H1 (cell line): ENCODE data around the gene DDN. TPM values are rescaled to one million over a fixed set of nuclear protein-coding genes. Genes with fewer than 3 reads are reported as not detected.

Experiments
- CTCF ChIA-PET: fragments of 300-600 bp; sonication (Branson Sonifier 250); formaldehyde crosslinking; loops from one replicate; lab custom pipeline; 2021; ENCODE audit not compliant: partially characterized antibody; lab: Charles Lee
- POLR2A ChIA-PET: fragments of 300-600 bp; sonication (Branson Sonifier 250); formaldehyde crosslinking; loops from one replicate; lab custom pipeline; 2021; ENCODE audit warnings: inconsistent platforms; ENCODE audit not compliant: partially characterized antibody; lab: Charles Lee
- DNase-seq, 2 experiments: peaks; one replicate each; pipeline versions ENCODE4 v3.0.0 to v3.0.0-alpha.2; 2010 to 2022; ENCODE audit warnings: low spot score in 2 of 2, low read depth in 1 of 2, mixed read lengths in 1 of 2
- FAIRE-seq: peaks from 2 replicates; lab custom pipeline; 2011; peaks lifted over from hg19 to GRCh38; lab: Jason Lieb, UNC
- H2AFZ ChIP-seq: 2 replicates; pipeline ENCODE4 v1.8.1; 2012; ENCODE audit warnings: low read length, inconsistent platforms
- H2AK5ac ChIP-seq: 2 replicates; pipeline ENCODE4 v1.6.1; 2013; ENCODE audit warnings: low read depth, low read length
- H2BK120ac ChIP-seq: replicated peaks from 2 replicates; pipeline ENCODE3; 2013; ENCODE audit warnings: low read depth, low read length, inconsistent platforms
- H2BK12ac ChIP-seq: 2 replicates; pipeline ENCODE4 v1.6.1; 2013; ENCODE audit warnings: low read depth, low read length
- H2BK15ac ChIP-seq: 2 replicates; pipeline ENCODE4 v1.6.1; 2013; ENCODE audit warnings: low read length
- H2BK20ac ChIP-seq: 2 replicates; pipeline ENCODE4 v1.6.1; 2013; ENCODE audit warnings: low read length
- H2BK5ac ChIP-seq: 2 replicates; pipeline ENCODE4 v1.6.1; 2013; ENCODE audit warnings: low read depth, low read length
- H3K14ac ChIP-seq: 2 replicates; pipeline ENCODE4 v1.6.1; 2013; ENCODE audit warnings: inconsistent platforms; ENCODE audit not compliant: insufficient read length
- H3K18ac ChIP-seq: 2 replicates; pipeline ENCODE4 v1.6.1; 2013; ENCODE audit warnings: low read length; ENCODE audit errors: extremely low read depth
- H3K23ac ChIP-seq: 2 replicates; pipeline ENCODE4 v1.6.1; 2013; ENCODE audit warnings: inconsistent platforms; ENCODE audit not compliant: insufficient read length
- H3K23me2 ChIP-seq: 2 replicates; pipeline ENCODE4 v1.6.1; 2013; ENCODE audit warnings: low read depth, low read length
- H3K27ac ChIP-seq: 2 replicates; pipeline ENCODE4 v1.6.1; 2011; ENCODE audit warnings: low read depth, low read length, inconsistent platforms
- H3K27me3 ChIP-seq, 4 experiments: replicated peaks in 1 of 4; 1 replicate in 1 of 4; 2 replicates in 3 of 4; pipeline versions ENCODE4 v1.6.1 to v1.8.1; 2011 to 2013; ENCODE audit warnings: low read length in 3 of 4, mild to moderate bottlenecking in 3 of 4, inconsistent platforms in 2 of 4, mixed read lengths in 2 of 4, moderate library complexity in 1 of 4; ENCODE audit not compliant: control insufficient read depth in 3 of 4, insufficient read depth in 3 of 4; ENCODE audit errors: extremely low read depth in 1 of 4
- H3K36me3 ChIP-seq, 4 experiments: 2 replicates each; pipeline versions ENCODE4 v1.6.1 to v1.8.1; 2011 to 2013; ENCODE audit warnings: mild to moderate bottlenecking in 4 of 4, low read length in 3 of 4, moderate library complexity in 2 of 4, control low read depth in 1 of 4, inconsistent platforms in 1 of 4; ENCODE audit not compliant: insufficient read depth in 4 of 4, control insufficient read depth in 2 of 4
- H3K4ac ChIP-seq: replicated peaks from 2 replicates; pipeline ENCODE3; 2013; ENCODE audit warnings: low read length, low read depth, mixed read lengths, inconsistent platforms; ENCODE audit not compliant: insufficient read length
- H3K4me1 ChIP-seq, 4 experiments: replicated peaks in 1 of 4; 1 replicate in 1 of 4; 2 replicates in 3 of 4; pipeline versions ENCODE4 v1.6.1 to v1.8.1; 2011 to 2013; ENCODE audit warnings: low read length in 3 of 4, inconsistent platforms in 2 of 4, mixed read lengths in 1 of 4; ENCODE audit not compliant: insufficient read depth in 4 of 4, control insufficient read depth in 3 of 4
- H3K4me2 ChIP-seq, 2 experiments: 2 replicates each; pipeline versions ENCODE4 v1.6.1 to v1.8.1; 2011 to 2013; ENCODE audit warnings: low read depth in 2 of 2, low read length in 2 of 2, control low read depth in 1 of 2, inconsistent platforms in 1 of 2, mild to moderate bottlenecking in 1 of 2; ENCODE audit not compliant: insufficient read depth in 1 of 2
- H3K4me3 ChIP-seq, 4 experiments: fragments of 200-600, 300-600 bp in 1 of 4; sonication (generic), shearing (Covaris generic), sonication (Bioruptor Twin) in 1 of 4; 2 replicates each; pipeline versions ENCODE4 v1.5.1 to v1.8.1; 2011 to 2016; ENCODE audit warnings: low read length in 4 of 4, low read depth in 3 of 4, control low read depth in 2 of 4, inconsistent platforms in 2 of 4, mild to moderate bottlenecking in 2 of 4, mixed read lengths in 1 of 4, moderate library complexity in 1 of 4; ENCODE audit not compliant: insufficient read depth in 2 of 4; ENCODE audit errors: extremely low read depth in 1 of 4
- H3K56ac ChIP-seq: replicated peaks from 2 replicates; pipeline ENCODE3; 2013; ENCODE audit warnings: low read depth, mild to moderate bottlenecking, mixed read lengths, low read length, inconsistent platforms; ENCODE audit not compliant: insufficient read length
- H3K79me1 ChIP-seq: 2 replicates; pipeline ENCODE4 v1.6.1; 2013; ENCODE audit warnings: low read depth, low read length, control low read depth
- H3K79me2 ChIP-seq, 2 experiments: 2 replicates each; pipeline versions ENCODE4 v1.6.1 to v1.8.1; 2012 to 2013; ENCODE audit warnings: low read length in 2 of 2, mild to moderate bottlenecking in 2 of 2, inconsistent platforms in 1 of 2; ENCODE audit not compliant: insufficient read depth in 2 of 2, control insufficient read depth in 1 of 2
- H3K9ac ChIP-seq, 4 experiments: replicated peaks in 1 of 4; 1 replicate in 1 of 4; 2 replicates in 3 of 4; pipeline versions ENCODE4 v1.6.1 to v1.8.1; 2011 to 2013; ENCODE audit warnings: low read depth in 3 of 4, low read length in 3 of 4, control low read depth in 2 of 4, mild to moderate bottlenecking in 2 of 4, moderate library complexity in 2 of 4, inconsistent platforms in 1 of 4; ENCODE audit errors: extremely low read depth in 1 of 4
- H3K9me3 ChIP-seq, 2 experiments: 2 replicates each; pipeline versions ENCODE4 v1.6.1 to v1.8.1; 2012 to 2013; ENCODE audit warnings: mild to moderate bottlenecking in 2 of 2, moderate library complexity in 2 of 2, control low read depth in 1 of 2, inconsistent platforms in 1 of 2, low read depth in 1 of 2, low read length in 1 of 2, mixed read lengths in 1 of 2; ENCODE audit not compliant: insufficient read depth in 2 of 2
- H4K20me1 ChIP-seq, 2 experiments: replicated peaks in 1 of 2; 2 replicates each; pipeline versions ENCODE3 to v1.8.1; 2011 to 2013; ENCODE audit warnings: inconsistent platforms in 2 of 2, low read length in 2 of 2, mild to moderate bottlenecking in 1 of 2; ENCODE audit not compliant: insufficient read depth in 2 of 2, control insufficient read depth in 1 of 2
- H4K5ac ChIP-seq: 2 replicates; pipeline ENCODE4 v1.6.1; 2013; ENCODE audit warnings: low read length, low read depth, mixed read lengths, inconsistent platforms; ENCODE audit not compliant: insufficient read length
- H4K8ac ChIP-seq: 2 replicates; pipeline ENCODE4 v1.8.0; 2013; ENCODE audit warnings: mild to moderate bottlenecking, moderate library complexity, low read length, inconsistent platforms; ENCODE audit not compliant: insufficient read depth; ENCODE audit errors: extremely low read depth
- H4K91ac ChIP-seq: replicated peaks from 2 replicates; pipeline ENCODE3; 2013; ENCODE audit warnings: low read length, mixed read lengths, inconsistent platforms; ENCODE audit not compliant: insufficient read length
- ATF3 ChIP-seq: IDR thresholded peaks from 2 replicates; pipeline ENCODE4 v1.6.1; 2011; ENCODE audit warnings: low read depth, mild to moderate bottlenecking, low read length; ENCODE audit not compliant: insufficient read depth
- EP300 ChIP-seq, 2 experiments: IDR thresholded peaks; 1 replicate in 1 of 2; 2 replicates in 1 of 2; pipeline ENCODE4 v1.6.1; 2011 to 2012; ENCODE audit warnings: low read depth in 2 of 2, low read length in 2 of 2, mild to moderate bottlenecking in 2 of 2, borderline replicate concordance in 1 of 2, inconsistent platforms in 1 of 2, moderate library complexity in 1 of 2
- JUND ChIP-seq: IDR thresholded peaks from 2 replicates; pipeline ENCODE4 v1.6.1; 2011; ENCODE audit warnings: mild to moderate bottlenecking, improper control_type of control experiment, low read length
- RBBP5 ChIP-seq: IDR thresholded peaks from 2 replicates; pipeline ENCODE4 v1.7.1; 2012; ENCODE audit warnings: low read depth, mild to moderate bottlenecking, inconsistent platforms, low read length, moderate library complexity, borderline replicate concordance
- WGBS, 2 experiments: shearing (Covaris generic) in 1 of 2; methylation state at CpG; one replicate each; pipeline versions ENCODE4 v1.1.6 to v1.1.7; 2013 to 2015; ENCODE audit warnings: low lambda C conversion rate in 2 of 2, mixed read lengths in 2 of 2, inconsistent platforms in 1 of 2, low coverage in 1 of 2, missing lambda C conversion rate in 1 of 2; ENCODE audit not compliant: insufficient replicate concordance in 2 of 2, insufficient coverage in 1 of 2, insufficient read length in 1 of 2; ENCODE audit errors: extremely low coverage in 1 of 2, missing lambda C conversion rate in 1 of 2; 5-methylcytosine and 5-hydroxymethylcytosine counted together
- polyA plus RNA-seq, 7 experiments: library from polyadenylated mRNA; depleted of rRNA in 3 of 7; stranded (reverse) in 5 of 7; unstranded in 2 of 7; fragments of >200 nt in 5 of 7; fragments of 200-250 nt in 2 of 7; gene quantifications; 1 replicate in 5 of 7; 2 replicates in 1 of 7; 4 replicates in 1 of 7; pipeline versions ENCODE4 v1.2.1 to v1.2.3, GENCODE V29; 2011 to 2013; ENCODE audit warnings: missing spikeins in 2 of 7, mixed read lengths in 2 of 7
- total RNA-seq: library from RNA; stranded (reverse); fragmentation: NEBNext Ultra II Directional; extraction: Animal tissue kit (Norgen Biotek cat#: 25700); gene quantifications from 2 replicates; pipeline ENCODE4 v1.2.1, GENCODE V29; 2021
- TF ChIP-seq, protein P1 (sequence below), 3 experiments: IDR thresholded peaks; 1 replicate in 2 of 3; 2 replicates in 1 of 3; pipeline versions ENCODE4 v1.5.1 to v1.6.1; 2011; ENCODE audit warnings: low read length in 3 of 3, mild to moderate bottlenecking in 3 of 3, inconsistent platforms in 2 of 3, low read depth in 1 of 3, moderate library complexity in 1 of 3; ENCODE audit not compliant: insufficient read depth in 1 of 3; ENCODE audit errors: control extremely low read depth in 1 of 3

Gene DDN
- total and polyA plus RNA-seq, 2 of the 8 experiments (the other 6 are each of a cell fraction or from before 2014, with no cell fraction given): 0.14 to 0.30 TPM

DNA sequence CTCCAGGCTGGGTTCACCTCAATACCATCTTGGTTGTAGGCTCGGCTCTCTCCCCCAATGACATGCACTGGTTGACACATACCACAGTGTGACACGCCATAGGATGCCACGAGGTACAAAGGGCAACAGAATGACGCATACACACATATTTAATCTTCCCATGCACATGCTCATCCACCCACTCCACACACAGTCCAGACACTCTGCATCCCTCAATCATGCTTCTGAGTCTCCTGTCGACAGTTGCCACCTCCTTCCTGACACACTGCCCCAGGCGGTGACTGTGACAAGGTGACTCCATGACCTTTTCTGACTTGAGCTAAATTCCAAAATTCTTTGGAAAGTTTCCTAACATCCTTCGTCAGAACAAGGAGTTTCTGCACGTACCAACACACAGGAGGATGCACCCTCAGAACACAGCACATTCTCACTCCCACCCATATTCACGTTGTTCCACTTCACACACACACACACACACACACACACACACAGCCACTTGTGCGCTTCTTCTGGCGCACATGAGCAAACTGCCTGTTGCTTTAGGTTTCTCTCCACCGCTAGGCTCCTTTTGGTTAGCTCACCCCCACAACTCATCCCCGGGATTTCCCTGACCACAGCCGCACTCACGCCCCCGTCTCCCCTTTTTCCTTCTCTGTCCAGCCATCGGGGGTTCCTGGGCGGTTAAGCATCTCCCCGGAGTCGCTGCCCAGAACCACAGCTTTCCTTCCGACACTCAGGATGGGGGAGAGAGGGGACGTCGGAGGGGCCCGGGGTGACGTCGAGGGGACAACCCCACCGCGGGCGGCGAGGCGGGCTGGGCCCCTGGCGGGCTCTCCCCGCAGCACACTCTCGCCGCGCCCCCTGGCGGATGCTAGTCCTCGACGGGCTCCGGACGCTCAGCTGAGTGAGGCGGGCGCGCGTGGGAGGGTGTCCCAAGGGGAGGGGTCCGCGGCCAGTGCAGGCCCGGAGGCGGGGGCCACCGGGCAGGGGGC is 21.6 kb downstream of the DDN start:
- H3K14ac ChIP-seq: no peak overlapping the region
- no peaks in the 10 kb centered on the region for H3K9me3 ChIP-seq
- peak overlapping the region; percentile 6; the same call in 1 of the 2 replicates for H2BK12ac ChIP-seq
- peak overlapping the region; percentile 72; the same call in 1 of the 2 replicates for H2BK15ac ChIP-seq
- H3K9ac ChIP-seq: no peak overlapping the region
- H3K18ac ChIP-seq: no peak overlapping the region
- H3K36me3 ChIP-seq: peaks cover 0 to 6% (median 0%) of the 10 kb centered on the region in 4 experiments; a peak in 1 of 8 replicates
- H3K4me3 ChIP-seq: peak overlapping the region in 3 of 4 experiments; percentile 16 to 57 (median 26); a peak in 4 of 8 replicates
- no peak overlapping the region for H3K23ac ChIP-seq
- no peak overlapping the region for H3K4ac ChIP-seq
- no peak overlapping the region for H4K5ac ChIP-seq
- H3K27me3 ChIP-seq: peaks cover 78 to 99% (median 96%) of the 10 kb centered on the region in 4 experiments
- no peak overlapping the region for H3K56ac ChIP-seq
- ChIA-PET POLR2A (interaction anchor here (1.3 to 4.3 kb wide), 4 partner anchors 9 to 112 kb away, joined by 3 to 21 read pairs (median 6); partner anchors contain the start of gene RND1), CTCF (interaction anchor here (0.6 to 40.8 kb wide), 32 partner anchors 7 to 365 kb away, joined by 3 to 1336 read pairs (median 4); partner anchors contain the start of genes ARF3, DDN, DDX23 and FKBP11)
- FAIRE-seq: no peak
- no peak overlapping the region for H4K91ac ChIP-seq
- DNase-seq: peak in 1 of 2 experiments; percentile 88
- H4K8ac ChIP-seq: peak overlapping the region; percentile 51
- peak overlapping the region; percentile 91 for H2AK5ac ChIP-seq
- H3K4me2 ChIP-seq: peak overlapping the region; percentile 65; a peak in 3 of 4 replicates
- peaks cover 0 to 39% (median 30%) of the 10 kb centered on the region in 4 experiments; a peak in 6 of 7 replicates for H3K4me1 ChIP-seq
- no peak overlapping the region for H2BK5ac ChIP-seq
- no peak overlapping the region for H3K27ac ChIP-seq
- H2AFZ ChIP-seq: no peak overlapping the region
- peaks cover 8 to 14% of the 10 kb centered on the region in 2 experiments for H4K20me1 ChIP-seq
- no peaks in the 10 kb centered on the region for H3K79me1 ChIP-seq
- H2BK20ac ChIP-seq: peak overlapping the region; percentile 35; the same call in 1 of the 2 replicates
- H3K79me2 ChIP-seq: no peaks in the 10 kb centered on the region
- H2BK120ac ChIP-seq: no peak overlapping the region
- peaks cover 15% of the 10 kb centered on the region for H3K23me2 ChIP-seq
- 38% methylated on average over 20 of the region's 50 CpGs; no CpG with 5 or more reads in 1 of the 2 experiments for WGBS, 2 experiments
- TF ChIP-seq JUND: no peak
- TF ChIP-seq ATF3: 0 out of 2 replicates have a peak, but pooled peaks have one; percentile 20
- TF ChIP-seq, protein P1, sequence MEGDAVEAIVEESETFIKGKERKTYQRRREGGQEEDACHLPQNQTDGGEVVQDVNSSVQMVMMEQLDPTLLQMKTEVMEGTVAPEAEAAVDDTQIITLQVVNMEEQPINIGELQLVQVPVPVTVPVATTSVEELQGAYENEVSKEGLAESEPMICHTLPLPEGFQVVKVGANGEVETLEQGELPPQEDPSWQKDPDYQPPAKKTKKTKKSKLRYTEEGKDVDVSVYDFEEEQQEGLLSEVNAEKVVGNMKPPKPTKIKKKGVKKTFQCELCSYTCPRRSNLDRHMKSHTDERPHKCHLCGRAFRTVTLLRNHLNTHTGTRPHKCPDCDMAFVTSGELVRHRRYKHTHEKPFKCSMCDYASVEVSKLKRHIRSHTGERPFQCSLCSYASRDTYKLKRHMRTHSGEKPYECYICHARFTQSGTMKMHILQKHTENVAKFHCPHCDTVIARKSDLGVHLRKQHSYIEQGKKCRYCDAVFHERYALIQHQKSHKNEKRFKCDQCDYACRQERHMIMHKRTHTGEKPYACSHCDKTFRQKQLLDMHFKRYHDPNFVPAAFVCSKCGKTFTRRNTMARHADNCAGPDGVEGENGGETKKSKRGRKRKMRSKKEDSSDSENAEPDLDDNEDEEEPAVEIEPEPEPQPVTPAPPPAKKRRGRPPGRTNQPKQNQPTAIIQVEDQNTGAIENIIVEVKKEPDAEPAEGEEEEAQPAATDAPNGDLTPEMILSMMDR (IDR thresholded peaks at IDR 0.05; ENCODE audit: control extremely low read depth in 1 of 3, insufficient read depth in 1 of 3, low read depth in 1 of 3, low read length in 3 of 3): peak in 2 of 3 experiments; percentile 63 to 99; a peak in 3 of 4 replicates
- TF ChIP-seq EP300 (IDR thresholded peaks at IDR 0.05; ENCODE audit: borderline replicate concordance in 1 of 2, low read depth in 2 of 2, low read length in 2 of 2): no peak
- no peak for TF ChIP-seq RBBP5
